H1 (cell line): ENCODE measurements around the gene MKNK2. TPM values are rescaled to one million over a fixed set of nuclear protein-coding genes. Genes with fewer than 3 reads are reported as not detected.

ENCODE experiments used
- CHD1 ChIP-seq: IDR thresholded peaks from 2 replicates; pipeline ENCODE4 v1.6.1; 2012; ENCODE audit warnings: low read depth, low read length, improper control_type of control experiment
- CTCF ChIP-seq, 3 experiments: IDR thresholded peaks; 1 replicate in 2 of 3; 2 replicates in 1 of 3; pipeline versions ENCODE4 v1.5.1 to v1.6.1; 2011; ENCODE audit warnings: low read length in 3 of 3, mild to moderate bottlenecking in 3 of 3, inconsistent platforms in 2 of 3, low read depth in 1 of 3, moderate library complexity in 1 of 3; ENCODE audit not compliant: insufficient read depth in 1 of 3; ENCODE audit errors: control extremely low read depth in 1 of 3
- KDM5A ChIP-seq: fragments of 200-600 bp; IDR thresholded peaks from 2 replicates; pipeline ENCODE4 v1.7.1; 2012; ENCODE audit warnings: mild to moderate bottlenecking, low read length, inconsistent platforms, mixed read lengths
- POLR2A ChIP-seq, 2 experiments: IDR thresholded peaks; 1 replicate in 1 of 2; 2 replicates in 1 of 2; pipeline ENCODE4 v1.6.1; 2011; ENCODE audit warnings: low read depth in 2 of 2, low read length in 2 of 2, mild to moderate bottlenecking in 2 of 2; ENCODE audit errors: control extremely low read depth in 1 of 2
- RBBP5 ChIP-seq: IDR thresholded peaks from 2 replicates; pipeline ENCODE4 v1.7.1; 2012; ENCODE audit warnings: low read depth, mild to moderate bottlenecking, inconsistent platforms, low read length, moderate library complexity, borderline replicate concordance
- SP2 ChIP-seq: IDR thresholded peaks from 2 replicates; pipeline ENCODE4 v1.6.1; 2012; ENCODE audit warnings: mild to moderate bottlenecking, low read length, inconsistent platforms
- polyA plus RNA-seq, 7 experiments: library from polyadenylated mRNA; depleted of rRNA in 3 of 7; stranded (reverse) in 5 of 7; unstranded in 2 of 7; fragments of >200 nt in 5 of 7; fragments of 200-250 nt in 2 of 7; gene quantifications; 1 replicate in 5 of 7; 2 replicates in 1 of 7; 4 replicates in 1 of 7; pipeline versions ENCODE4 v1.2.1 to v1.2.3, GENCODE V29; 2011 to 2013; ENCODE audit warnings: missing spikeins in 2 of 7, mixed read lengths in 2 of 7
- total RNA-seq: library from RNA; stranded (reverse); fragmentation: NEBNext Ultra II Directional; extraction: Animal tissue kit (Norgen Biotek cat#: 25700); gene quantifications from 2 replicates; pipeline ENCODE4 v1.2.1, GENCODE V29; 2021

Gene MKNK2
- total and polyA plus RNA-seq, 2 of the 8 experiments (the other 6 are each of a cell fraction or from before 2014, with no cell fraction given), result 163 to 166 TPM

- TF ChIP-seq CTCF (IDR thresholded peaks at IDR 0.05; ENCODE audit: control extremely low read depth in 1 of 3, insufficient read depth in 1 of 3, low read depth in 1 of 3, low read length in 3 of 3) (no peak), POLR2A (IDR thresholded peaks at IDR 0.05; ENCODE audit: control extremely low read depth in 1 of 2, low read depth in 2 of 2, low read length in 2 of 2) (no peak), KDM5A (no peak), SP2 (no peak), CHD1 (no peak), RBBP5 (no peak)
These were observed 3.7 kb upstream of the MKNK2 start (continued) for GRCh38 chr19:2054763-2055162.
